Activated CD4-positive, alpha-beta T cell treated with anti-CD3 and anti-CD28 coated beads, Interleukin-2, amount 10 ng/mL, durations not matched to agents 7 days and 5 days (primary cell): ENCODE measurements around the gene EFHC1. TPM values are rescaled to one million over a fixed set of nuclear protein-coding genes. Genes with fewer than 3 reads are reported as not detected.
A peak's percentile ranks its signal among the peaks of the same experiment; 100 is the strongest.

ENCODE experiments used
- CTCF ChIA-PET: fragments of 350-600 bp; sonication (Branson Sonifier 250); formaldehyde crosslinking; loops from one replicate; lab custom pipeline; 2021; ENCODE audit warnings: antibody characterized with exemption; lab: Charles Lee
- POLR2A ChIA-PET: fragments of 350-600 bp; sonication (Branson Sonifier 250); formaldehyde crosslinking; loops from one replicate; lab custom pipeline; 2021; ENCODE audit warnings: antibody characterized with exemption; lab: Charles Lee
- DNase-seq: peaks from one replicate; pipeline ENCODE4 v3.0.0-alpha.2; 2020
- H3K27ac Mint-ChIP-seq: one replicate; pipeline ENCODE4 v1.8.0; 2021; ENCODE audit warnings: mild to moderate bottlenecking, moderate library complexity, mixed read lengths
- H3K27me3 Mint-ChIP-seq: one replicate; pipeline ENCODE4 v1.8.0; 2021; ENCODE audit warnings: mixed read lengths
- H3K36me3 Mint-ChIP-seq: one replicate; pipeline ENCODE4 v1.8.0; 2021; ENCODE audit warnings: low read depth, mixed read lengths
- H3K4me1 Mint-ChIP-seq: one replicate; pipeline ENCODE4 v1.8.0; 2021; ENCODE audit warnings: mixed read lengths
- H3K4me3 Mint-ChIP-seq: one replicate; pipeline ENCODE4 v1.8.0; 2021; ENCODE audit warnings: mild to moderate bottlenecking, moderate library complexity, mixed read lengths
- H3K9me3 Mint-ChIP-seq: one replicate; pipeline ENCODE4 v1.8.0; 2021; ENCODE audit warnings: mixed read lengths
- total RNA-seq, 2 experiments: library from RNA; stranded (reverse); gene quantifications; one replicate each; pipeline ENCODE4 v1.2.3, GENCODE V29; 2021

EFHC1 gene
- total RNA-seq, 2 experiments from 2014 or later: 2.3 to 3.6 TPM

DNA sequence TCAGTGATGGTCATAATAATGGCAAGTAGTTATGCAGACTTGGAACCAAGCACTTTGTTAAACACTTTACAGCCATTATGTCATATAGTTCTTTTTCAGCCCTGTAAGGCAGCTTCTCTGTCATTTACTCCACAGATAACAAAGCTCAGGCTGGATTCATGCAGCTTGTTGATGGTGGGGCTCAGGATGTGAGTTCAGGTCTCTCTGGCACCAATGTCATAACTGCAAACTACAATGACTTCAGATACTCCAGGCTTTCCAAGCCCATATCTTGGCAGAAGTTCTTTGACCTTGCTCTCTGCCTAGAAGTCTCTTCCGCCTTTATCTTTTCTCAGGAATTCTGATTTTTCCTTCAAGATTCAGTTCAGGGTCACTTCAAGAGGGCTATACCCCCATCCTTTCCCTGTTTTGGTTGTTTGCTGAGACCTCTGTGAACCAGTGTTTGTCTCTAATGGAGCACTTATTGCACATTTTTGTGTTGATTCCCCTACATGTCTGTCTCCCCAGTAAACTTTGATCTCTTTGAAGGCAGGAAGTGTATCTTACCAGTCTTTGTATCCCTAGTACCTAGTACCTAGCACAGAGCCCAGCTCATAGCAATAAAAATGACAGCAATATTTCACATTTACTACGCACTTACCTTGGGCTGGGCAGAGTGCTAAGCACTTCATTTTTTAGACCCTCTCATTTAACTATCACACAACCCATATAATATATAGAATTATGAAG, 19.7 kb upstream of the EFHC1 start:
- H3K36me3 Mint-ChIP-seq: peaks cover 47% of the 10 kb centered on the region
- H3K27ac Mint-ChIP-seq: peak overlapping the region; percentile 87

GRCh38 chr6:52403086-52403485, 17.1 kb upstream of the EFHC1 start:
- ChIA-PET POLR2A (no interaction called here), CTCF (no interaction called here)
- H3K27ac Mint-ChIP-seq: no peak overlapping the region

More for the DNA sequence above, 19.7 kb upstream of the EFHC1 start:
- CTCF ChIA-PET: interaction anchor here (0.6 to 3.4 kb wide), 12 partner anchors 10 to 263 kb away, joined by 3 to 24 read pairs (median 4); partner anchors contain the start of genes MCM3 and PAQR8
- no peak for DNase-seq
- Mint-ChIP-seq H3K4me3 (no peak overlapping the region), H3K27me3 (no peaks in the 10 kb centered on the region), H3K9me3 (peaks cover 7% of the 10 kb centered on the region), H3K4me1 (peaks cover 55% of the 10 kb centered on the region)
- POLR2A ChIA-PET: interaction anchor here (0.9 to 1.0 kb wide), 3 partner anchors 38 to 116 kb away, joined by 4 read pairs; partner anchors contain the start of genes MCM3 and PAQR8

GRCh38 chr6:52403627-52404026, 16.5 kb upstream of the EFHC1 start:
- CTCF ChIA-PET: interaction anchor here (1.2 kb wide), 1 partner anchor 117 kb away, joined by 5 read pairs; no protein-coding TSS in a partner anchor
- Mint-ChIP-seq H3K4me3 (no peak overlapping the region), H3K27ac (no peak overlapping the region), H3K9me3 (no peaks in the 10 kb centered on the region), H3K36me3 (peaks cover 33% of the 10 kb centered on the region), H3K4me1 (peaks cover 25% of the 10 kb centered on the region), H3K27me3 (no peaks in the 10 kb centered on the region)
- DNase-seq: no peak
- POLR2A ChIA-PET: no interaction called here

More at GRCh38 chr6:52403086-52403485, 17.1 kb upstream of the EFHC1 start:
- peaks cover 30% of the 10 kb centered on the region for H3K4me1 Mint-ChIP-seq
- H3K9me3 Mint-ChIP-seq: no peaks in the 10 kb centered on the region
- H3K4me3 Mint-ChIP-seq: no peak overlapping the region
- no peak for DNase-seq
- H3K36me3 Mint-ChIP-seq: peaks cover 33% of the 10 kb centered on the region
- no peaks in the 10 kb centered on the region for H3K27me3 Mint-ChIP-seq

GRCh38 chr6:52405243-52405642, 14.9 kb upstream of the EFHC1 start:
- CTCF ChIA-PET: interaction anchor here (1.1 to 1.5 kb wide), 6 partner anchors 8 to 247 kb away, joined by 3 to 4 read pairs (median 3); partner anchors contain the start of gene MCM3
- H3K9me3 Mint-ChIP-seq: no peaks in the 10 kb centered on the region

GRCh38 chr6:52407467-52407866, 12.7 kb upstream of the EFHC1 start:
- peaks cover 29% of the 10 kb centered on the region for H3K36me3 Mint-ChIP-seq
- peak; percentile 40 for DNase-seq
- no peaks in the 10 kb centered on the region for H3K27me3 Mint-ChIP-seq
- no peak overlapping the region for H3K27ac Mint-ChIP-seq
- ChIA-PET POLR2A (interaction anchor here (0.7 kb wide), 1 partner anchor 17 kb away, joined by 6 read pairs; no protein-coding TSS in a partner anchor), CTCF (interaction anchor here (0.6 to 1.0 kb wide), 4 partner anchors 69 to 821 kb away, joined by 3 to 5 read pairs (median 4); no protein-coding TSS in a partner anchor)
- H3K9me3 Mint-ChIP-seq: no peaks in the 10 kb centered on the region
- H3K4me3 Mint-ChIP-seq: no peak overlapping the region
- no peaks in the 10 kb centered on the region for H3K4me1 Mint-ChIP-seq

More at GRCh38 chr6:52405243-52405642, 14.9 kb upstream of the EFHC1 start:
- no peak for DNase-seq
- H3K27ac Mint-ChIP-seq: no peak overlapping the region
- peaks cover 9% of the 10 kb centered on the region for H3K4me1 Mint-ChIP-seq
- peaks cover 33% of the 10 kb centered on the region for H3K36me3 Mint-ChIP-seq
- POLR2A ChIA-PET: no interaction called here
- no peak overlapping the region for H3K4me3 Mint-ChIP-seq
- H3K27me3 Mint-ChIP-seq: no peaks in the 10 kb centered on the region

GRCh38 chr6:52409499-52409898, 10.6 kb upstream of the EFHC1 start:
- no peak overlapping the region for H3K4me3 Mint-ChIP-seq
- no peaks in the 10 kb centered on the region for H3K4me1 Mint-ChIP-seq
- no peaks in the 10 kb centered on the region for H3K9me3 Mint-ChIP-seq
- H3K36me3 Mint-ChIP-seq: peaks cover 9% of the 10 kb centered on the region
- ChIA-PET POLR2A (no interaction called here), CTCF (interaction anchor here (1.1 to 1.6 kb wide), 2 partner anchors 10 to 168 kb away, joined by 3 to 5 read pairs; partner anchors contain the start of gene TRAM2)
- no peaks in the 10 kb centered on the region for H3K27me3 Mint-ChIP-seq
- no peak for DNase-seq
- no peak overlapping the region for H3K27ac Mint-ChIP-seq

- no peaks in the 10 kb centered on the region for H3K27me3 Mint-ChIP-seq
- POLR2A ChIA-PET: no interaction called here
Measured at GRCh38 chr6:52410979-52411378, 9.2 kb upstream of the EFHC1 start.

GRCh38 chr6:52411911-52412310, 8.2 kb upstream of the EFHC1 start:
- no peaks in the 10 kb centered on the region for H3K9me3 Mint-ChIP-seq
- peaks cover 1% of the 10 kb centered on the region for H3K36me3 Mint-ChIP-seq
- DNase-seq: no peak
- ChIA-PET CTCF (interaction anchor here (0.6 kb wide), 1 partner anchor 248 kb away, joined by 3 read pairs; no protein-coding TSS in a partner anchor), POLR2A (no interaction called here)
- peaks cover 16% of the 10 kb centered on the region for H3K4me1 Mint-ChIP-seq
- no peak overlapping the region for H3K27ac Mint-ChIP-seq
- H3K4me3 Mint-ChIP-seq: no peak overlapping the region
- no peaks in the 10 kb centered on the region for H3K27me3 Mint-ChIP-seq

More at GRCh38 chr6:52410979-52411378, 9.2 kb upstream of the EFHC1 start:
- Mint-ChIP-seq H3K27ac (no peak overlapping the region), H3K4me3 (no peak overlapping the region), H3K36me3 (peaks cover 1% of the 10 kb centered on the region), H3K4me1 (peaks cover 10% of the 10 kb centered on the region), H3K9me3 (no peaks in the 10 kb centered on the region)
- CTCF ChIA-PET: no interaction called here
- no peak for DNase-seq

- Mint-ChIP-seq H3K27ac (peak overlapping the region; percentile 3), H3K4me1 (peaks cover 28% of the 10 kb centered on the region), H3K9me3 (no peaks in the 10 kb centered on the region), H3K4me3 (no peak overlapping the region), H3K27me3 (peaks cover 2% of the 10 kb centered on the region), H3K36me3 (no peaks in the 10 kb centered on the region)
- POLR2A ChIA-PET: no interaction called here
- CTCF ChIA-PET: interaction anchor here (1.2 to 2.8 kb wide), 7 partner anchors 10 to 260 kb away, joined by 3 to 13 read pairs (median 4); partner anchors contain the start of gene MCM3
- no peak for DNase-seq
Measured at GRCh38 chr6:52415333-52415732, 4.8 kb upstream of the EFHC1 start.

DNA sequence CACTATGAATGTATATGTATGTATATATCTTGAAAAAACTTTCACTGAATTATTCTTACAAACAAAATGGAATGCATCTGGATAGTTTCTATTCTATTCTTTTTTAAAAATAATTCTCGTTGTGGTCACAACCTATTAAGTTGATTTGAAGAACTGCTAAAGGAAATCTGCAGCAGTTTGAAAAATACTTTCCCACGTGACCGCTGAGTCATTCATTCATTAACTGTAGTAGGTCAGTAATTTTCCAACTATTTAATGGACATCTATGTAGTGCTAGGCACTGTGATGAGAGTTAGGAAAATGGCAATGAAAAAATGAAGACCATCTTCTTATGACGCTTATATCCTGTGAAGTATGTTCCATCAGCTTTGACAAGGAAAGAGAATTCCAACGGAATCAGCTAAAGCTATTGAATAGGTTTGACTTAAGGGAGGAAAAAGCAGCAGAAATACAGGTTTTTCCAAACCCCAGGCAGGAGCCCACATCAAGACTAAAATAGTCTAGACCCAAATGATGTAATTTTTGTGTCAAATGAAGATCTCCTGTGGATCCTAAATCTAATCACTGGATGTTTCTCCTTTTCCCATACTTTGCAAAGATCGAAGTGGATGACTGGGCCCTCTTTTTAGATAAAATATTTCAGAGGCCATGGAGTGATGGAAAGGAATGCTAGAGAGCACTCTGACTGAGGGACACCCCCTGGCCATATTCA, 4.1 kb upstream of the EFHC1 start:
- Mint-ChIP-seq H3K4me3 (no peak overlapping the region), H3K9me3 (no peaks in the 10 kb centered on the region), H3K36me3 (no peaks in the 10 kb centered on the region), H3K4me1 (peaks cover 28% of the 10 kb centered on the region), H3K27me3 (peaks cover 2% of the 10 kb centered on the region), H3K27ac (peak overlapping the region; percentile 42)
- CTCF ChIA-PET: interaction anchor here (0.6 to 2.8 kb wide), 12 partner anchors 10 to 259 kb away, joined by 3 to 13 read pairs (median 3); partner anchors contain the start of genes MCM3 and TRAM2
- no peak for DNase-seq
- POLR2A ChIA-PET: no interaction called here

DNA sequence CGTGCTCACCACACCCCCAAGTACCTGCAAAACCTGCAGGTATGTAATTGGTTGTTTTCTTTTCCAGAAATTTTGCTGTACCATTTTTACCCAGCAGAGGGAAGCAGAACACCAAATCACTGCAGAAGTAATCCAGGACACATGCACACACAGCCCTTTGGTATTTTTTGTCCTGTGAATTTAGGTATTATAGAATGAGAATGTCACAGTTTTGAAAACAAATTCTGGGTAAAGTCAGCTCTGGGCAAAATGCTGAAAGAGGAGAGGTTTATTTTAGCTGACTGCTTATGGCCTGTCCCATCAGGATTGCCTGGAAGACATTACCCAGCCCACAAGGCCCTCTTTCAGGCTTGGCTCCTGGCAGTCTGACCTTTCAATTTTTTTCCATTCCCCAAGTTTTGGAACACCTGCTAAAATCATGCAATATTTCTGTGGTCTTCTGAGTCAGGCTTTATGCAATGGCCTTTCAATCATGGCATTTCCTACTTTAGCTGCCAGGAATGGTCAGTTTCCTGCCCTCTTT, 3.5 kb upstream of the EFHC1 start:
- H3K4me3 Mint-ChIP-seq: no peak overlapping the region
- POLR2A ChIA-PET: no interaction called here
- peak; percentile 73 for DNase-seq

DNA sequence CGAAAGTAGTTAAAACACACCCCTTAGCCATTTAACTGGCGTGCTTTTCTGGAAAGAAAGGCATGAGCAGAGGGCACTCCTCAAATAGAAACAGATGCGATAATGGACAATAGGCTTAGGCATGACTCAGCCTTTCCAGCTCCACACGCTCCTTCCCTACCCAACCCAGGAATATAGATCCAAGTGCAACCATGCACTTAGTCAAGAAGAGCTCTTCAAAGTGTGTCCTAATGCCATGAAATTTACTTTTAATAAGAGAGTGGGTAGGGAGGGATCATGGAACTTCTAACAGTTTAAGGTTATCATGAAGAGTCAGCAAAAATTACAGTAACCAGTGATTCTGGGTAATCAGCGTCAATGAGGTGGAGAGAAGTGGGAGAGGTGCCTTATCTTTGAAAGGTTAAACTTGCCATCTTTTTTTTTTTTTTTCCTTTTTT, 2.4 kb upstream of the EFHC1 start:
- DNase-seq: no peak
- POLR2A ChIA-PET: no interaction called here
- H3K9me3 Mint-ChIP-seq: no peaks in the 10 kb centered on the region
- H3K27me3 Mint-ChIP-seq: peaks cover 2% of the 10 kb centered on the region
- no peak overlapping the region for H3K4me3 Mint-ChIP-seq
- peaks cover 28% of the 10 kb centered on the region for H3K4me1 Mint-ChIP-seq
- CTCF ChIA-PET: interaction anchor here (1.0 to 1.2 kb wide), 3 partner anchors 15 to 246 kb away, joined by 3 read pairs; no protein-coding TSS in a partner anchor
- no peak overlapping the region for H3K27ac Mint-ChIP-seq
- no peaks in the 10 kb centered on the region for H3K36me3 Mint-ChIP-seq

More for the DNA sequence above, 3.5 kb upstream of the EFHC1 start:
- H3K36me3 Mint-ChIP-seq: no peaks in the 10 kb centered on the region
- peak overlapping the region; percentile 42 for H3K27ac Mint-ChIP-seq
- H3K4me1 Mint-ChIP-seq: peaks cover 28% of the 10 kb centered on the region
- CTCF ChIA-PET: interaction anchor here (1.0 to 2.8 kb wide), 9 partner anchors 15 to 246 kb away, joined by 3 to 13 read pairs (median 4); partner anchors contain the start of gene MCM3
- H3K9me3 Mint-ChIP-seq: no peaks in the 10 kb centered on the region
- H3K27me3 Mint-ChIP-seq: peaks cover 2% of the 10 kb centered on the region
